OCI-LY1 (cell line): ENCODE measurements around the gene GMDS.
A peak's percentile ranks its signal among the peaks of the same experiment; 100 is the strongest.

Experiments
- EZH2 ChIP-seq: fragments of 200-600 bp; sonication (generic), shearing (Covaris generic); IDR thresholded peaks from 2 replicates; pipeline ENCODE4 v1.8.0; 2017; ENCODE audit warnings: borderline replicate concordance, mixed run types, mild to moderate bottlenecking, antibody characterized with exemption, low read length, moderate library complexity, mixed read lengths
- TF ChIP-seq, protein P1 (sequence below): fragments of 200-600 bp; sonication (generic), shearing (Covaris generic); IDR thresholded peaks from 2 replicates; pipeline ENCODE4 v1.5.1; 2017; ENCODE audit warnings: mild to moderate bottlenecking, antibody characterized with exemption, low read length, moderate library complexity, mixed read lengths

DNA sequence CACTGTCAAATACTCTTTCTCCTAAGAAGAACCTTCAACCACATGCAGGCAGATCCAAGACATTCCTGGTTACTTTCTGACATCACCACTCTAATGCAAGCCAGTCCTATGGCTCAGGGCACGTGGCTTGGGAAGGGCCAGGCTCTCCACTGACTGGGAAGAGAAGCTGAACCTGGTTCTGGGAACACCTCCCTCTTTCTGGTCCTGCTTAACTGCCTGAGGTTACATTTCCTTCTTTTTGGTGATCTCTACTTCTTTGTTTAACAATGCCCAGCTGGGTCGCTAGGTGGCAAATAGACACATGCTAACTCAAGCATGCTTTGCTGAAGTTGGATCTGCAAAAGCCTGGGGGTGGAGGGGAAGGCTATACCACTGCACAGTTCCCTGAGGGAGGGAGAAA lies 249.8 kb downstream of the GMDS start:
- TF ChIP-seq, protein P1, sequence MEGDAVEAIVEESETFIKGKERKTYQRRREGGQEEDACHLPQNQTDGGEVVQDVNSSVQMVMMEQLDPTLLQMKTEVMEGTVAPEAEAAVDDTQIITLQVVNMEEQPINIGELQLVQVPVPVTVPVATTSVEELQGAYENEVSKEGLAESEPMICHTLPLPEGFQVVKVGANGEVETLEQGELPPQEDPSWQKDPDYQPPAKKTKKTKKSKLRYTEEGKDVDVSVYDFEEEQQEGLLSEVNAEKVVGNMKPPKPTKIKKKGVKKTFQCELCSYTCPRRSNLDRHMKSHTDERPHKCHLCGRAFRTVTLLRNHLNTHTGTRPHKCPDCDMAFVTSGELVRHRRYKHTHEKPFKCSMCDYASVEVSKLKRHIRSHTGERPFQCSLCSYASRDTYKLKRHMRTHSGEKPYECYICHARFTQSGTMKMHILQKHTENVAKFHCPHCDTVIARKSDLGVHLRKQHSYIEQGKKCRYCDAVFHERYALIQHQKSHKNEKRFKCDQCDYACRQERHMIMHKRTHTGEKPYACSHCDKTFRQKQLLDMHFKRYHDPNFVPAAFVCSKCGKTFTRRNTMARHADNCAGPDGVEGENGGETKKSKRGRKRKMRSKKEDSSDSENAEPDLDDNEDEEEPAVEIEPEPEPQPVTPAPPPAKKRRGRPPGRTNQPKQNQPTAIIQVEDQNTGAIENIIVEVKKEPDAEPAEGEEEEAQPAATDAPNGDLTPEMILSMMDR = peak; percentile 61
- TF ChIP-seq EZH2 = no peak
